RWPE2 (cell line): ENCODE data around the gene MACROD2.

Experiments used
- ATAC-seq: fragments of 200-7000 bp; cut with Tn5 transposase; 3 replicates; pipeline ENCODE4 v1.9.1; 2021; ENCODE audit warnings: low read depth
- DNase-seq: peaks from one replicate; pipeline ENCODE4 v3.0.0-alpha.2; 2020; ENCODE audit warnings: low spot score
- H3K27ac ChIP-seq: fragments of 450-650 bp; 2 replicates; pipeline ENCODE4 v1.5.1; 2017; ENCODE audit warnings: mild to moderate bottlenecking; ENCODE audit not compliant: poor library complexity, severe bottlenecking
- H3K27me3 ChIP-seq: fragments of 250-450 bp; sonication (Bioruptor Pico); 2 replicates; pipeline ENCODE4 v1.5.1; 2021; ENCODE audit warnings: mild to moderate bottlenecking, moderate library complexity; ENCODE audit not compliant: insufficient read depth, poor library complexity, severe bottlenecking
- H3K36me3 ChIP-seq: fragments of 250-450 bp; sonication (Bioruptor Pico); 2 replicates; pipeline ENCODE4 v1.5.1; 2020; ENCODE audit warnings: low read depth, mild to moderate bottlenecking, moderate library complexity
- H3K4me1 ChIP-seq: fragments of 250-450 bp; sonication (Bioruptor Pico); 2 replicates; pipeline ENCODE4 v1.5.1; 2021; ENCODE audit warnings: mild to moderate bottlenecking, moderate library complexity; ENCODE audit not compliant: insufficient read depth, poor library complexity, severe bottlenecking
- H3K4me3 ChIP-seq: fragments of 250-450 bp; sonication (Bioruptor Pico); 2 replicates; pipeline ENCODE4 v1.5.1; 2021; ENCODE audit warnings: mild to moderate bottlenecking, moderate library complexity; ENCODE audit not compliant: severe bottlenecking
- H3K9me3 ChIP-seq: fragments of 250-450 bp; sonication (Bioruptor Pico); 2 replicates; pipeline ENCODE4 v1.5.1; 2021; ENCODE audit warnings: mild to moderate bottlenecking, moderate library complexity; ENCODE audit not compliant: severe bottlenecking
- CTCF ChIP-seq: fragments of 450-650 bp; IDR thresholded peaks from one replicate; pipeline ENCODE4 v1.5.1; 2017; ENCODE audit warnings: mild to moderate bottlenecking, moderate library complexity; ENCODE audit not compliant: poor library complexity, severe bottlenecking

MACROD2 gene

DNA sequence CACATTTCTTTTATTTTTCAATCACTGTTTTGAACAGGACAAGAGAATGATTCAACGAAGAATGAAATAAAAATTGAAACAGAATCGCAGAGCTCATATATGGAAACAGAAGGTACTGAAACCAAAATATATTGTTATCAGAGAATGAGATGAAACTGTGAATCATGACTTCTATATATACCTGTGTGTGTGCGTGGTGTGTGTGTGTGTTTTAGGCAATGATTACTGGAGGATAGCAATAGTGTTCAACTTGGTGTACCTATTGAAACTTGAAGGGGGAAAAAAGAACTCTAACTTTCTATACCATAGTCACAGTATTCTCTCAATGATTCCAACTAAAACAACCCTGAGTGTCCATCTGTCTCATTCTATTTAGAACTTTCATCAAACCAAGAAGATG is 1991.4 kb downstream of the MACROD2 start:
- no peak overlapping the region for H3K4me3 ChIP-seq

DNA sequence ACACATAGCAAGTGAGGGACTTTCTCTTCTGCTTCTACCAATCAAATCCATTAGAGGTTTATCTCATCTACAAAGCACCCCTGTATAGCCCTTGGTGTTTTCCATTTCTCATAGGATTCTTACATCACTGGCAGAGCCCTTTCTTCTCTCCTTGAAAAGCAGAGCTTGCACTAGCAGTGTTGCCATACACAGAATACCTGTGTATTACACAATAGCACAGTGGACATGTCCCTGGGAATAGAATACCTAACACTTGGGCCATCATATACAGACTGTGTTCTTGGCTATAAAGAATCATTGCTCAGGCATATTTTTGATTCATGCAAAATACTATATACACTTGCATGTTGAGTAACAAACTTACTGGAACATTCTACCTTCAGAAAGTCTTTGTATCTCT is 1996.0 kb downstream of the MACROD2 start:
- Histone ChIP-seq H3K9me3 (no peaks in the 10 kb centered on the region), H3K27me3 (no peaks in the 10 kb centered on the region), H3K4me1 (peaks cover 4% of the 10 kb centered on the region), H3K4me3 (no peak overlapping the region), H3K36me3 (no peaks in the 10 kb centered on the region), H3K27ac (no peak overlapping the region)
- DNase-seq (no peak), ATAC-seq (no peak)
- no peak for TF ChIP-seq CTCF

More for the DNA sequence above, 1991.4 kb downstream of the MACROD2 start:
- no peak for DNase-seq
- no peak for ATAC-seq
- no peaks in the 10 kb centered on the region for H3K4me1 ChIP-seq
- no peak for TF ChIP-seq CTCF
- H3K27ac ChIP-seq = no peak overlapping the region
- no peaks in the 10 kb centered on the region for H3K36me3 ChIP-seq
- H3K27me3 ChIP-seq = no peaks in the 10 kb centered on the region
- H3K9me3 ChIP-seq = no peaks in the 10 kb centered on the region

DNA sequence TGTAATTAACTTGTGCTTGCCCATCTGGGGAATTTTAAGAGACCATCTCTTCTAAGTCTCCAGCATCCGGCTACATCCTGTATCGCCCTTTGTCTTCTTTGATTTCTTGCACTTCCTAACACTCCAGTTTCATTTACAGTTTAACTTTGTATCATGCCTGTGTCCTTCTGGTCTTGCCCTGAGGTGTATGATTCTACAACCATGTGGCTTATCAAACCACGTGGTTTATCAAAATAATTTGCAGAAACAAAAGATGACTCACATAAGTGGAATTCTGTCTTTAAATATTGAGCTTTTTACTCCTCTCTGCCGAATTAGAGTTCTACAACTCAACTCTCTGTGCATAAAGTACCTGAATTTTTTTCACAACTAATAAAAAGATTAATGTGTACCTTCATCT is 1997.2 kb downstream of the MACROD2 start:
- no peak overlapping the region for H3K27ac ChIP-seq
- ATAC-seq (peak; percentile 72), DNase-seq (no peak)
- H3K4me1 ChIP-seq = peaks cover 4% of the 10 kb centered on the region
- H3K27me3 ChIP-seq = no peaks in the 10 kb centered on the region
- H3K36me3 ChIP-seq = no peaks in the 10 kb centered on the region
- H3K4me3 ChIP-seq = no peak overlapping the region
- TF ChIP-seq CTCF = no peak
- peaks cover 10% of the 10 kb centered on the region for H3K9me3 ChIP-seq

DNA sequence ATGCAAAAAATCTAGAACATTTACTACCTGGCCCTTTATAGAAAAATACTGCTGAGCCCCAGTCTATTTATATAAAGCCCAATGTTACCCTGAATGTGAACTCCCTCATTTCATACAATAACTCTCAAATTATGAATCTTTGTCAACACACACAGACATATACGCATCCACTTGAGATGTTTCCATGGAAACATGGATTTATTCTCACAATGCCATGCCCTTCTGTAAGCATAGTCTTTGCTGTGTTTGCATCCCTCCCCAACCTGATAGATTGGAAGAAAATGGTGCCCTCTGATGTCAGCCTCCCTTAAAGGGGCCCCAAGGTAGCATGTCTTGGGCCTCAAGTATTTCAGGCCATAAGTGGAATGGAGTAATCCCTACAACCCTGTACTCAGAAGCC is 2004.8 kb downstream of the MACROD2 start:
- TF ChIP-seq CTCF = no peak
- Histone ChIP-seq H3K27me3 (no peaks in the 10 kb centered on the region), H3K4me3 (no peak overlapping the region), H3K27ac (no peak overlapping the region), H3K9me3 (peaks cover 10% of the 10 kb centered on the region), H3K36me3 (no peaks in the 10 kb centered on the region), H3K4me1 (no peaks in the 10 kb centered on the region)
- no peak for ATAC-seq
- DNase-seq = no peak

- DNase-seq (no peak), ATAC-seq (no peak)
- Histone ChIP-seq H3K4me3 (no peak overlapping the region), H3K27me3 (no peaks in the 10 kb centered on the region), H3K4me1 (no peaks in the 10 kb centered on the region), H3K36me3 (no peaks in the 10 kb centered on the region), H3K9me3 (peaks cover 10% of the 10 kb centered on the region), H3K27ac (no peak overlapping the region)
- TF ChIP-seq CTCF = no peak
These were observed 2006.0 kb downstream of the MACROD2 start for GRCh38 chr20:16001286-16001685.
